C4-2B (cell line): ENCODE results near the gene BCORL1.

ENCODE experiments used
- H3K27ac ChIP-seq: fragments of 450-650 bp; 2 replicates; pipeline ENCODE4 v1.5.1; 2017
- CTCF ChIP-seq: fragments of 450-650 bp; conservative IDR thresholded peaks from 2 replicates; pipeline ENCODE4 v1.5.1; 2017; ENCODE audit warnings: mild to moderate bottlenecking
- ZFX ChIP-seq: fragments of 450-650 bp; IDR thresholded peaks from 2 replicates; pipeline ENCODE4 v1.6.1; 2017

BCORL1 gene

GRCh38 chrX:129940721-129941120, 41.7 kb upstream of the BCORL1 start:
- TF ChIP-seq CTCF (no peak), ZFX (no peak)
- H3K27ac ChIP-seq = no peak overlapping the region

- no peak for TF ChIP-seq CTCF
- H3K27ac ChIP-seq = no peak overlapping the region
Measured at GRCh38 chrX:129945131-129945530, 37.3 kb upstream of the BCORL1 start.

- TF ChIP-seq CTCF (no peak), ZFX (no peak)
- no peak overlapping the region for H3K27ac ChIP-seq
Measured at GRCh38 chrX:129953334-129953648, 29.1 kb upstream of the BCORL1 start.

GRCh38 chrX:129953881-129954280, 28.6 kb upstream of the BCORL1 start:
- TF ChIP-seq CTCF = no peak
- TF ChIP-seq ZFX = no peak

GRCh38 chrX:129954804-129955203, 27.6 kb upstream of the BCORL1 start:
- TF ChIP-seq ZFX = no peak
- H3K27ac ChIP-seq = no peak overlapping the region

More at GRCh38 chrX:129953881-129954280, 28.6 kb upstream of the BCORL1 start:
- H3K27ac ChIP-seq = no peak overlapping the region

GRCh38 chrX:129955682-129956081, 26.8 kb upstream of the BCORL1 start:
- no peak overlapping the region for H3K27ac ChIP-seq
- TF ChIP-seq CTCF (no peak), ZFX (no peak)

GRCh38 chrX:129956145-129956544, 26.3 kb upstream of the BCORL1 start:
- TF ChIP-seq ZFX (no peak), CTCF (no peak)
- H3K27ac ChIP-seq = no peak overlapping the region

- no peak for TF ChIP-seq ZFX
- no peak for TF ChIP-seq CTCF
- H3K27ac ChIP-seq = peak overlapping the region; percentile 64
Measured at GRCh38 chrX:129956765-129957164, 25.7 kb upstream of the BCORL1 start.
